Measurements from ENCODE around the gene PPP2R3B.
"Not testable (repeated sequence)": the region's sequence is repeated elsewhere in the genome, so short reads cannot be mapped to it uniquely, and the experiment has no call there.

Gene PPP2R3B

DNA sequence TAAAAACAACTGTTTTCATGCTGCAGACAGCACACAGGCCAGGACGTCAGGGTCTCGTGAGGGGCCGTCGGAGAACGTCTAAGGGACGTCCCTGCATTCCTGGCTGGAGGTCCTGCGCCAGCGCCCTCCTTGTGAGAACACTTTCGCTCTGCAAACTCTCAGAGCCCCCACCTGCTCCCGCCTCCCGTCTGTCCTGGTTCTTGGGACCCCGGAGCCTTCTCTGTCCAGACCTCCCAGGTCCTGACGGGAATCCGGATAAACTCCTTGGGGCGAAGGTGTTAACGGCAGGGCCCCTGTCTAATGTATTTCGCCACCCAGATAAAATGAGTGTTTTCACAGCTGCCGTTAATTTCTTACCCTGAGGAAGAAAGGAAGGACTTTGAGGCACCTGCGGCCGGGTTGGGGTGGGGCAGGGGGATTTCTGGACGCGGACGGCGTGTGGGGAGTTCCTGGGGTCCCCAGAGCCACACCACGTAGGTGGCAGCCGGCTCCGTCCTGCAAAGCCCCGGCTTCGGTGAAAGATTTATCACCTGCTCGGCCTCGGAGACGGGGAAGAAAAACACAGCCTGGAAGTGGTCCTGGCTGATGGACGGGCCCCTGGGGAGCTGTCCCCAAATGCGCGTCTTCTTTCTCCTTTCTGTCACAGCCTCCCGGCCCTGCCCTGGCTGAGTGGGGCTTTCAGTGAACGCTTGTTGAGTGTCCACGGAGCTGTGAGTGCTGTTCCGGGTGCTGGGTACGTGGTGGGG is 35.1 kb upstream of the PPP2R3B start:
- H3K36me3 ChIP-seq (ENCODE audit: control insufficient read depth in 1 of 2, insufficient read depth in 2 of 2, low read depth in 1 of 2, low read length in 2 of 2), result no peaks in the 10 kb centered on the region
- H3K9ac ChIP-seq (ENCODE audit: low read length), result no peak overlapping the region
- peak overlapping the region; percentile 55 for H3K4me2 ChIP-seq (ENCODE audit: low read length, poor library complexity, severe bottlenecking)
- no peak overlapping the region for H2BK15ac ChIP-seq (ENCODE audit: low read depth, poor library complexity, severe bottlenecking)
- H2BK5ac ChIP-seq (ENCODE audit: low read depth, low read length, poor library complexity, severe bottlenecking), result no peak overlapping the region
- no peaks in the 10 kb centered on the region for H3K9me3 ChIP-seq (ENCODE audit: control insufficient read depth, low read length)
- no peak overlapping the region for H3K14ac ChIP-seq (ENCODE audit: low read length in 2 of 2)
- H2AK5ac ChIP-seq (ENCODE audit: low read length, severe bottlenecking), result no peak overlapping the region
- no peaks in the 10 kb centered on the region for H3K79me1 ChIP-seq (replicated peaks; ENCODE audit: low read length, poor library complexity, severe bottlenecking)
- H2BK120ac ChIP-seq (ENCODE audit: low read depth, low read length), result no peak overlapping the region
- H3K4me3 ChIP-seq (ENCODE audit: insufficient read depth in 1 of 2, low read depth in 1 of 2, low read length in 2 of 2), result no peak overlapping the region
- H3K4ac ChIP-seq (ENCODE audit: low read depth in 1 of 2, low read length in 2 of 2), result no peak overlapping the region
- no peak overlapping the region for H2BK12ac ChIP-seq (ENCODE audit: low read length in 2 of 2)
- no peak overlapping the region for H4K91ac ChIP-seq (ENCODE audit: low read length)
- no peak overlapping the region for H3K23ac ChIP-seq (ENCODE audit: low read length in 2 of 2)
- 51% methylated on average over 40 of the region's 40 CpGs for WGBS
- no peak overlapping the region for H4K8ac ChIP-seq (ENCODE audit: low read length)
- peaks cover 5 to 8% of the 10 kb centered on the region in 2 experiments for H3K27me3 ChIP-seq (ENCODE audit: control insufficient read depth in 1 of 2, insufficient read depth in 1 of 2, low read length in 2 of 2)
- no peak for DNase-seq
- H3K18ac ChIP-seq (ENCODE audit: low read depth in 1 of 2, low read length in 2 of 2), result no peak overlapping the region
- H3K4me1 ChIP-seq (ENCODE audit: control insufficient read depth, insufficient read depth, low read depth, low read length), result peaks cover 8% of the 10 kb centered on the region
- no peak overlapping the region for H3K27ac ChIP-seq (ENCODE audit: low read length, poor library complexity, severe bottlenecking)
- H2AFZ ChIP-seq (ENCODE audit: low read depth, low read length), result no peak overlapping the region

DNA sequence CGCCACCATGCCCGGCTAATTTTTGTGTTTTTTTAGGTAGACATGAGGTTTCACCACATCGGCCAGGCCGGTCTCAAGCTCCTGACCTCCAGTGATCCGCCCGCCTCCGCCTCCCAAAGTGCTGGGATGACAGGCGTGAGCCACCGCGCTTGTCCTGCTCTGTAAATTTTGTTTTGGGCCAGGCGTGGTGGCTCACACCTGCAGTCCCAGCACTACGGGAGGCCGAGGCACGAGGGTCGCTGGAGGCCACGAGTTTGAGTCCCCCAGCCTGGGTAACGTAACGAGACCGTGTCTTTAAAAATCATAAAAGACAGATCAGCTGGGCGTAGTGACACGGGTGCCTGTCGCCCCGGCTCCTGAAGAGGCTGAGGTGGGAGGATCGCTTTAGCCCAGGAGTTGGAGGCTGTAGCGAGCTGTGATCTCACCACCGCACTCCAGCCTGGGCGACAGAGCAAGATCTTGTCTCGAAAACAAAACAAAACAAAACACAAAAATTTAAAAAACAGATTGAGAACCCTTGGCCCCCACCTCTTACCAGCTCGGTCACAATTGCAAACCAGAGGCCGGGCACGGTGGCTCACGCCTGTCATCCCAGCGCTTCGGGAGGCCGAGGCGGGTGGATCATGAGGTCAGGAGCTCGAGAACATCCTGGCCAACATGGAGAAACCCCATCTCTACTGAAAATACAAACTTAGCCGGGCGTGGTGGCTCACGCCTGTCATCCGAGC is 34.0 kb upstream of the PPP2R3B start:
- Histone ChIP-seq H4K8ac (ENCODE audit: low read length) (no peak overlapping the region), H3K23ac (ENCODE audit: low read length in 2 of 2) (no peak overlapping the region), H3K4me2 (ENCODE audit: low read length, poor library complexity, severe bottlenecking) (no peak overlapping the region), H3K27me3 (ENCODE audit: control insufficient read depth in 1 of 2, insufficient read depth in 1 of 2, low read length in 2 of 2) (peaks cover 0 to 8% of the 10 kb centered on the region in 2 experiments), H2AFZ (ENCODE audit: low read depth, low read length) (no peak overlapping the region), H3K27ac (ENCODE audit: low read length, poor library complexity, severe bottlenecking) (no peak overlapping the region), H2BK120ac (ENCODE audit: low read depth, low read length) (no peak overlapping the region), H3K36me3 (ENCODE audit: control insufficient read depth in 1 of 2, insufficient read depth in 2 of 2, low read depth in 1 of 2, low read length in 2 of 2) (no peaks in the 10 kb centered on the region), H3K4me3 (ENCODE audit: insufficient read depth in 1 of 2, low read depth in 1 of 2, low read length in 2 of 2) (no peak overlapping the region), H2BK12ac (ENCODE audit: low read length in 2 of 2) (no peak overlapping the region), H2BK15ac (ENCODE audit: low read depth, poor library complexity, severe bottlenecking) (no peak overlapping the region), H3K9me3 (ENCODE audit: control insufficient read depth, low read length) (no peaks in the 10 kb centered on the region), H3K14ac (ENCODE audit: low read length in 2 of 2) (no peak overlapping the region), H3K4ac (ENCODE audit: low read depth in 1 of 2, low read length in 2 of 2) (no peak overlapping the region), H4K91ac (ENCODE audit: low read length) (no peak overlapping the region), H2BK5ac (ENCODE audit: low read depth, low read length, poor library complexity, severe bottlenecking) (no peak overlapping the region), H2AK5ac (ENCODE audit: low read length, severe bottlenecking) (no peak overlapping the region), H3K79me1 (replicated peaks; ENCODE audit: low read length, poor library complexity, severe bottlenecking) (no peaks in the 10 kb centered on the region), H3K18ac (ENCODE audit: low read depth in 1 of 2, low read length in 2 of 2) (no peak overlapping the region), H3K9ac (ENCODE audit: low read length) (no peak overlapping the region), H3K4me1 (ENCODE audit: control insufficient read depth, insufficient read depth, low read depth, low read length) (peaks cover 8% of the 10 kb centered on the region)
- 92% methylated on average over 41 of the region's 41 CpGs for WGBS
- no peak for DNase-seq

GRCh38 chrX:418927-419729 is 32.4 kb upstream of the PPP2R3B start:
- H3K4me3 ChIP-seq (ENCODE audit: insufficient read depth in 1 of 2, low read depth in 1 of 2, low read length in 2 of 2), result no peak overlapping the region
- H2BK15ac ChIP-seq (ENCODE audit: low read depth, poor library complexity, severe bottlenecking), result no peak overlapping the region
- no peaks in the 10 kb centered on the region for H3K36me3 ChIP-seq (ENCODE audit: control insufficient read depth in 1 of 2, insufficient read depth in 2 of 2, low read depth in 1 of 2, low read length in 2 of 2)
- H4K91ac ChIP-seq (ENCODE audit: low read length), result no peak overlapping the region
- H3K23ac ChIP-seq (ENCODE audit: low read length in 2 of 2), result no peak overlapping the region
- no peak overlapping the region for H3K4me2 ChIP-seq (ENCODE audit: low read length, poor library complexity, severe bottlenecking)
- no peak overlapping the region for H3K4ac ChIP-seq (ENCODE audit: low read depth in 1 of 2, low read length in 2 of 2)
- H2BK12ac ChIP-seq (ENCODE audit: low read length in 2 of 2), result no peak overlapping the region
- no peaks in the 10 kb centered on the region for H3K9me3 ChIP-seq (ENCODE audit: control insufficient read depth, low read length)
- no peak overlapping the region for H2BK120ac ChIP-seq (ENCODE audit: low read depth, low read length)
- no peak overlapping the region for H3K18ac ChIP-seq (ENCODE audit: low read depth in 1 of 2, low read length in 2 of 2)
- no peak overlapping the region for H2BK5ac ChIP-seq (ENCODE audit: low read depth, low read length, poor library complexity, severe bottlenecking)
- no peak overlapping the region for H3K27ac ChIP-seq (ENCODE audit: low read length, poor library complexity, severe bottlenecking)
- H3K27me3 ChIP-seq (ENCODE audit: control insufficient read depth in 1 of 2, insufficient read depth in 1 of 2, low read length in 2 of 2), result peaks cover 0 to 8% of the 10 kb centered on the region in 2 experiments
- H3K14ac ChIP-seq (ENCODE audit: low read length in 2 of 2), result no peak overlapping the region
- no peak overlapping the region for H2AK5ac ChIP-seq (ENCODE audit: low read length, severe bottlenecking)
- H3K4me1 ChIP-seq (ENCODE audit: control insufficient read depth, insufficient read depth, low read depth, low read length), result peaks cover 8% of the 10 kb centered on the region
- WGBS, result 88% methylated on average over 54 of the region's 55 CpGs
- H3K9ac ChIP-seq (ENCODE audit: low read length), result no peak overlapping the region
- H2AFZ ChIP-seq (ENCODE audit: low read depth, low read length), result no peak overlapping the region
- no peak overlapping the region for H4K8ac ChIP-seq (ENCODE audit: low read length)
- DNase-seq, result no peak
- H3K79me1 ChIP-seq (replicated peaks; ENCODE audit: low read length, poor library complexity, severe bottlenecking), result no peaks in the 10 kb centered on the region

GRCh38 chrX:415498-415897 is 28.8 kb upstream of the PPP2R3B start:
- not testable (repeated sequence) for H3K14ac ChIP-seq (ENCODE audit: low read length in 2 of 2); H2BK120ac ChIP-seq (ENCODE audit: low read depth, low read length); H3K4ac ChIP-seq (ENCODE audit: low read depth in 1 of 2, low read length in 2 of 2); H3K79me1 ChIP-seq (replicated peaks; ENCODE audit: low read length, poor library complexity, severe bottlenecking); H3K36me3 ChIP-seq (ENCODE audit: control insufficient read depth in 1 of 2, insufficient read depth in 2 of 2, low read depth in 1 of 2, low read length in 2 of 2); H3K23ac ChIP-seq (ENCODE audit: low read length in 2 of 2); H3K27ac ChIP-seq (ENCODE audit: low read length, poor library complexity, severe bottlenecking); H4K91ac ChIP-seq (ENCODE audit: low read length); H2AK5ac ChIP-seq (ENCODE audit: low read length, severe bottlenecking); H2BK12ac ChIP-seq (ENCODE audit: low read length in 2 of 2); DNase-seq; H3K4me3 ChIP-seq (ENCODE audit: insufficient read depth in 1 of 2, low read depth in 1 of 2, low read length in 2 of 2); H3K9ac ChIP-seq (ENCODE audit: low read length); H2BK15ac ChIP-seq (ENCODE audit: low read depth, poor library complexity, severe bottlenecking); H3K9me3 ChIP-seq (ENCODE audit: control insufficient read depth, low read length); H3K27me3 ChIP-seq (ENCODE audit: control insufficient read depth in 1 of 2, insufficient read depth in 1 of 2, low read length in 2 of 2); H2AFZ ChIP-seq (ENCODE audit: low read depth, low read length); H2BK5ac ChIP-seq (ENCODE audit: low read depth, low read length, poor library complexity, severe bottlenecking); H4K8ac ChIP-seq (ENCODE audit: low read length); H3K18ac ChIP-seq (ENCODE audit: low read depth in 1 of 2, low read length in 2 of 2); H3K4me2 ChIP-seq (ENCODE audit: low read length, poor library complexity, severe bottlenecking)
- H3K4me1 ChIP-seq (ENCODE audit: control insufficient read depth, insufficient read depth, low read depth, low read length), result peaks cover 14% of the 10 kb centered on the region
- WGBS, result 89% methylated on average over 5 of the region's 5 CpGs

Measured in mesenchymal stem cell (in vitro differentiated cells and primary cell).